Measurements from ENCODE around the gene ZNF503.

DNA sequence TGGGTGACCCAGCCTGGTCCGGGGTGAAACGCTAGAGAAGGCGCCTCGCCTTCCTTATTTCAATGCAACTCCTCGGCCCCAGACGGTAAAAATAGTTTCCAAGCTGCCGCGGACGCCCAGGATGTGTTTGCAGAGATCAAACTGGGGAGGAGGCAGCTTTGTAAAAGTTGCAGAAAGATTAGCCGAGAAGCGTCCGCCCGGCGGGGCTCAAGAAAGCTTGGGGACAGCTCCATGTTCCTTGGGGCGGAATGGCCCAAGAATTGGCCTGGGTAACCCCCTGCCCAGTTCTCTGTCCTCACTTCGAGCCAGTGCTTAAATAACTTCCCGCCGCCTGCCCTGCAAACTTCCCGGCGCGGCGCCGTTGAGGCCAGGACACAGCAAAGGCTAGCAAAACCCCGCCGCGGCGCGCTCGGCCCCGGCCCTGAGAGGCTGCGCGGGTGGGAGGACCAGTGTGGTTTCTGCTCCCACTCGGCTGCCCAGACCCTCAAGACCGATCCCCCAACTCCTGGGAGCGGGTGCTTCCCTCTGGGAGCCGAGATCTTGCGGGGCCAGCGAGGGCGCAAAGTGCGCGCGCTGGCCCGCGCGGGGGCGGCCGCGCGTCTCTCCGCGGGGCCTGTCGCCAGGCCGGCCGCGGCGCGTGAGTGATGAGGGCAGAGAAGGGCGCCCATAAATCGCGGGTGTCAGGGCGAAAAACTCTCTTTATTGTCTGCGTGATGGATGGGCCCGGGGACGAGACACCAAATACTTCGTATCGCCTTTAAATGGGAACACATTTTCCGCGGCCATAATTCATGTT, 6.3 kb upstream of the ZNF503 start:
- TF ChIP-seq, protein P1, sequence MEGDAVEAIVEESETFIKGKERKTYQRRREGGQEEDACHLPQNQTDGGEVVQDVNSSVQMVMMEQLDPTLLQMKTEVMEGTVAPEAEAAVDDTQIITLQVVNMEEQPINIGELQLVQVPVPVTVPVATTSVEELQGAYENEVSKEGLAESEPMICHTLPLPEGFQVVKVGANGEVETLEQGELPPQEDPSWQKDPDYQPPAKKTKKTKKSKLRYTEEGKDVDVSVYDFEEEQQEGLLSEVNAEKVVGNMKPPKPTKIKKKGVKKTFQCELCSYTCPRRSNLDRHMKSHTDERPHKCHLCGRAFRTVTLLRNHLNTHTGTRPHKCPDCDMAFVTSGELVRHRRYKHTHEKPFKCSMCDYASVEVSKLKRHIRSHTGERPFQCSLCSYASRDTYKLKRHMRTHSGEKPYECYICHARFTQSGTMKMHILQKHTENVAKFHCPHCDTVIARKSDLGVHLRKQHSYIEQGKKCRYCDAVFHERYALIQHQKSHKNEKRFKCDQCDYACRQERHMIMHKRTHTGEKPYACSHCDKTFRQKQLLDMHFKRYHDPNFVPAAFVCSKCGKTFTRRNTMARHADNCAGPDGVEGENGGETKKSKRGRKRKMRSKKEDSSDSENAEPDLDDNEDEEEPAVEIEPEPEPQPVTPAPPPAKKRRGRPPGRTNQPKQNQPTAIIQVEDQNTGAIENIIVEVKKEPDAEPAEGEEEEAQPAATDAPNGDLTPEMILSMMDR (conservative IDR thresholded peaks at IDR 0.05), result no peak
- no peak for TF ChIP-seq EZH2 (IDR thresholded peaks at IDR 0.05; ENCODE audit: low read depth)
